HS-5 (cell line): ENCODE measurements around the gene SAMD7.
A peak's percentile ranks its signal among the peaks of the same experiment; 100 is the strongest.

Experiments used
- DNase-seq: peaks from one replicate; pipeline ENCODE4 v3.0.0-alpha.2; 2012; ENCODE audit warnings: low read depth

The SAMD7 gene, protein sequence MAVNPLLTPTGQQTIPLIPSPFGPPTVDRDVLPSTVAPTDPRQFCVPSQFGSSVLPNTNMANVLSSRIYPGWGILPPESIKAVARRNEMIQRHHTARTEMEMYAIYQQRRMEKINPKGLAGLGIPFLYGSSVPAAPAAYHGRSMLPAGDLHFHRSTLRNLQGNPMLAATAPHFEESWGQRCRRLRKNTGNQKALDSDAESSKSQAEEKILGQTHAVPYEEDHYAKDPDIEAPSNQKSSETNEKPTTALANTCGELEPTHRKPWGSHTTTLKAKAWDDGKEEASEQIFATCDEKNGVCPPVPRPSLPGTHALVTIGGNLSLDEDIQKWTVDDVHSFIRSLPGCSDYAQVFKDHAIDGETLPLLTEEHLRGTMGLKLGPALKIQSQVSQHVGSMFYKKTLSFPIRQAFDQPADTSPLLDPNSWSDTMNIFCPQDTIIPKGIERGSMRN

DNA sequence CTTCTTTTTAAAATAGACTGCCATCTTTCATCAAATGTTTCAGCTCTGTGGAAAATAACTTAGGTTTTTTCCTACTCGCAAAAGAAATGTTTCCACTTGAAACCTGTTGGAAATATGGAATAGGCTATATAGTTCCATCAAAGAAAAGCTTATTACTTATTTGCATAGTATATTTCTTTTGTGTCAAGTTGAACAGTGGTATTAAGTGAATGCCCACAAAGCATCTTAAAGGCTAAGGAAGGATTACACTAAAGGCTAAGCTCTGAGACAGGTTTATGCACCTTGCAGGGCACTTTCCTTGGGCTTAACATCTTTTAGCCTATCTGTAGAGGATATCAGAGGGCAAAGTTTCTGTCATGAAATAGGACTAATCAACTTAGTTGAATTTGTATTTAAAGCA, at the start of gene SAMD7:
SAMD7 (plus strand) TSS at position 301 of the 400 bp plus-strand sequence. CDS start 7,927 bp downstream, outside the sequence.
- no peak for DNase-seq

DNA sequence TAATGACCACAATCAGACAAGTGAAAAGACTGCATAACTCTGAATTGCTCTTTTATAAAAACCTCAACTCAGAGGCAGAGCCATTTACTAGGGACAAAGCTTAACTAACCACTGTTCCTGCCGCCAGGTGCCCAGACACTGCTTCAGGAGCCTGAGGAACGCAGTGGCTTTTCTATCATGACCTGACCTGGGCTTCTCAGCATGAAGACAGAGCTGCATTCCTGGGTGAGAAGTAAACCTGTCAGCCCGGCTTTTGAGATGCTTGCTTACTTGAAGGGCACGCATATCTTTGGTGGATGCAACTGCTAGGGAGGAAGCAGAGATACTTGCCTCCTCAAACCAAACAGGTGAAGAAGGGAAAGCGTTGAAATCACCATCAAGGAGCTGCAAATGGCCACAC, 49.5 kb upstream of the SAMD7 start:
- DNase-seq, result no peak

DNA sequence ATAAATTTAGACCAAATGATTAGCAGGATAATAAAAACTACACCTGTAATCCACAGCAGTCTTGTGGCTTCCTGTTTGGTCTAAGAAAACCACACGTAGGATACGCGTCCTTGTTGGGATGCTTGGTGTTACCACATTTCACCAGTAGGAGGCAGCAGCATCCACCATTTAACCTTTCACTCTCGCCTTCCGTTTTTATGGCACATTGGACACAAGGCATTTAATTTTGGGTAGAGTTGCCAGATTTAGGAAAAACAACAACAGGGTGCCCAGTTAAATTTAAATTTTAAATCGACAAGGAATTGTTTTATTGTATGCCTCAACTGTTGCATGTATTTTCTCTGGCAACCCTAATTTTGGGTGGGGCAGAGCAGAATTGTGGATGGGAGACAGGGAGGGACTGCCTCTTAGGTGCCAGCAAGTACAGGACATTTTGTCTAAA, 47.9 kb upstream of the SAMD7 start:
- DNase-seq, result peak; percentile 53

DNA sequence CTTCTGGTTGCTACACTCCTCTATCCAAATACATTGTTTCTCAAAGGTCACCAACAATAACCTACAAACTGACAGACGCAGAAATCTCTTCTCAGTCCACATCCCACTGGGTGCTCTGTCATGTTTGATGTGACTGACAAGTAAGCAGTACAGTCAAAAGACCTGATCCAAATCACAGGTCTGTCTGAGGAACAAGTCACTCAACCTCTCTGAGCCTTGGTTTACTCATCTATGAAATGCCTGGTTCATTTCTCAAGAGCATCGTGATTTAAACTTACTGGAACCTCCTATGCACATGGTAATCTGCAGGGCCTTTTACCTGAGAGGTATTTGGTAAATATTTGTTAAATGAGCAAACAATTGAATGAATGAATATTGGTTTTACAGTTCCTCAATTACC, 47.1 kb upstream of the SAMD7 start:
- DNase-seq, result no peak

DNA sequence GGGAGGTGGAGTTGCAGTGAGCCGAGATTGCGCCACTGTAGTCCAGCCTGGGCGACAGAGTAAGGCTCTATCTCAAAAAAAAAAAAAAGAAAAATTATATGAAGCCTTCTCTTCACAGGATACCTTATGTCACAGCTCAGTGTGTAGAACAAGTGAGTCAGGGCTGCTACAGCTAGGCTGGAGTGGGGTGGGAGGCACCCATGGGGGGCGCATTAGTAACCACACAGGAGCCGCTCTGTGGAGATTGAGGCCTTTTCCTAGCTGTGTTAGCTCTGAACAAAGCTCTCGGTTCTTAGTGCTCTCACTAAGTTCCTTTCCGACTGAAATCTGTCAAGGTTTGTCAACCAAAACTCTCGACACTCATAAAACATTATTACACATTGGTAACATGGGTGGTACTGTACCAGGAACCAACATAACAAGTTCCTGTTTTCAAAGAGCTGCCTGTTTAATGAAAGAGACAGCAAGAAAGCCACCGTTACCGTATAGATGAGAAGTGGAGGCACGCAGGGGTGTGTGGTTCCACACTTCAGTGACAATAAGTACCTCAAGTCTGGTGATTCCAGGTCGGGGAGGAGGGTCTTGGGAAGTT, 46.1 kb upstream of the SAMD7 start:
- DNase-seq, result no peak

DNA sequence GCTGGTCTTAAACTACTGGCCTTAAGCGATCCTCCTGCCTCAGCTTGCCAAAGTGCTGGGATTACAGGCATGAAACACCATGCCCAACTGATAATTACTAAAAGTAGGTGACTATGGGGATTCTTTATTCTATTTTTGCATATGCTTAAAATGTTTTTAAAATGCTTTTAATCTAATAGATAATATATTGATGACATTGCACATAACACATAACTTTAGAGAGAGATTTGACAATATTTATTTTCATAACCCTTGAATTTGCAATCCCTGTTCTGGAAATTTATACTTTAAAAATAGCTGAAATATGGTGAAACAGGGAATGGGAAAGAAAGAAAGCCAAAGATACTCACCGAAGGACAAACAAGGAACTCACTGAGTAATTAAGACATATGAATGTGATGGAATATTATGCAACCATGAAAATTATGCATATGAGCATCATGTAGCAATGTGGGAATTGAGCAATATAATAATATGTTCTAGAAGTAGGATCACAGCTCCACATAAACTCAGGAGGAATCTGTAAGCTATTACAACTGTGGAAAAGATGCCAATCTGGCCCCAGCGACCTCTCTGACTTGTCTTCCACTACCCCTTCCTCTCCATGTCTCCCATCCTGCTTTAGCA, 43.7 kb upstream of the SAMD7 start:
- no peak for DNase-seq

DNA sequence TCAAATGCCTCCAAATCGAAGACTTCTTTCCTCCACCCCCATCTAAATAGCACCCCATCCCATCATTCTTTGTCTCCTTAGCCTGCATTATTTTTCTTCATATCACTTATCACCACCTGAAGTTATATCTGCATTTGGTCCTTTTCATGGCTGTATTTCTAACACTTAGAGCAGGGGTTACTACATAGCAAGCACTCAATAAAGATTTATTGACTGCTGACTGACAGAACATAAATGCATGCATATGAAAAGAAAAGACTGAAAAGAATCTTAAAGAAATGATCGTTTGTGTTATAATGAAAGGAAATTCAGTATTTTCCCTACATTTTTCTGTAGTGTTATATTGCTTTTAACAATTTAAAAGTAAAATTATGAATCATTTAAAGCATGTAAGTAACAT, 43.0 kb upstream of the SAMD7 start:
- no peak for DNase-seq

DNA sequence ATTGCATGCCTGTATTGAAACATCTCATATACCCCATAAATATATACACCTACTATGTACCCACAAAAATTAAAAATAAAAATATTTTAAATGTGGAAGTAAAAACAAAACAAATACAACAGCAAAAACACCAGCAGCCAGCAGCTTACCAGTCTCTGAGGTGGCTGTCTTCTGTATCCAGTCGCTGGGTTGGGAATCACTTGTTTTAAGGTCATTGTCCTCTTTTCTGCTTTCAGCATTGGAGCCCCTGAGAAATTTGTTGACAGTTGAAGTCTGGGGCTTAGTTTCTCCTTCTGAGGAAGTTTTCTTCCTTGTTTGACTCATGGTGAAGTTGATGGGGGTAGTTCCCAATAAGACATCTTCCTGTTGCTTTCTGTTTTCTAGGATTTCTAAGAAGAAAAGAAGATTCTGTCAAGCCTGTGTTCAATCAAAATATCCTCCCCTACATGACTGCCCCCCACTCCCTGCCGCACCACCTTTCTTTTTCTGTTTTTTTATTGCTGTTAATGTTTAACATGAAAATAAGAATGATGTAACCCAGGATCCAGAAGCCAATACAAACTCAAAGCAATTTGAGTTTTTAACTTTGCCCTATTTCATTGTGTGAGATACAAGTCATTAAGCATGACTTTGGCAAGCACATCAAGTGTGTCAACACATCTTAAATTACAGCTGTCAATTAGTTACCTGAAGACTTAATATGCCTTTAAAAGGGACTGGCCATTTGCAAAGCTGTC, 41.7 kb upstream of the SAMD7 start, which contains the start of gene LRRC31:
LRRC31 (minus strand) TSS at position 452 of the 737 bp plus-strand sequence; CDS start at position 324, 128 bp downstream.
- DNase-seq, result no peak

DNA sequence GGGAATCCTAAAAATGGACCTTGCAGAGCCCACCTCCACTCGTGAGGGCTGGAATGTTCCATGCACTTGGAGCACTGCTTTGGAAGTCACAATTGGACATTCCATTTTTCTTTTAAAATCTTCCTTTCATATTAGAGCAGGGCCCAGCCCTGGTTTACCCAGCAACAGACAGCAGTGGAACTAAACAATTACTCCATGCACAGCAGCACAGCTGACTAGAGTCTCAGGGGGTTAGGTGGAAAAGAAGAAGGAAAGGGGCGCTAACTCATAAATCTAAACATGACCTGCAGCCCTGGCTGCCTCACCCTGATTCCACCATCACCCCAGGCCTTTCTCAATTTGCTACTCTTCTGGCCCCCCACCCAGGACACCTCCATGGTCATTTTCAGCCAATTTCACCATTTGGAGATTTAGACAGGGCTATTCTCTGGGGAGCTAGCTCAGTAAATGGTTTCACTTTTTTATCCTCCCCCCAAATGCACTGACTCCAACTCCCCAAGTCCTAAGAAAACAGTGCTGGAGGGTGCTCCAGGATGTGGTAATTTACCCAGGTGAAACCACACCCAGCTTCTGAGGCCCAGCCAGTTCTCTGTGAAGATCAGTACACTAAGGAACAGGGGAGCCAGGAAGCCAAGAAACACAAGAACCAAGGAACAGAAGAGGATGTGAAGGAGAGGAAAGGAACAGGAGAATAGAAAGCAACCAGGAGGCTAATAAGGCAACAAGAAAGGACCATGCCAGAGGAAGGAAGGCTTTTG, 40.1 kb upstream of the SAMD7 start:
- DNase-seq, result no peak

DNA sequence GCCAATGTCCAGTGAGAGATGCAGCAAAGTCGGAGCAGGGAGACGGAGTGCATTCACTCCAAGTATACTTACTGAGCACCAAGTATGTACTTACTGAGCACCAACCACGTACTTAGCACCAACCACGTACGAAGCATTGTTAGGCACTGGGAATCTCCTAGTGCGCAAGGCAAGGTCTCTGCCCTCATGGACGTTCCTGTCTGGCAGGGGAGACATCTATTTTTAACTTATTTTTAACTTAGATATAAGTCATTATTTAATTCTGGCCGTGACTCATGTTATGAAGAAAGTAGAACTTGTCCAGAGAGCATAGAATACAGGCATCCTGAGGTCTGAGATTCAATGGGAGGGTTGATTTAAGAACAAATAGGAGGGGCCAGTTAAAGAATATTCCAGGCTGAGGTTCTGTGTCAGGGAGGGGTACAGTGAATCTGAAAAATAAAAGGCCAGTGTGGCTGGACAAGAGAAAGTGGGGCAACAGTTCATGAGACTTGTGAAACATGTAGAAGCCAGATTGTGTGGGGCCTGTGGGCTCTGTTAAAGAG, 32.3 kb upstream of the SAMD7 start:
- no peak for DNase-seq

DNA sequence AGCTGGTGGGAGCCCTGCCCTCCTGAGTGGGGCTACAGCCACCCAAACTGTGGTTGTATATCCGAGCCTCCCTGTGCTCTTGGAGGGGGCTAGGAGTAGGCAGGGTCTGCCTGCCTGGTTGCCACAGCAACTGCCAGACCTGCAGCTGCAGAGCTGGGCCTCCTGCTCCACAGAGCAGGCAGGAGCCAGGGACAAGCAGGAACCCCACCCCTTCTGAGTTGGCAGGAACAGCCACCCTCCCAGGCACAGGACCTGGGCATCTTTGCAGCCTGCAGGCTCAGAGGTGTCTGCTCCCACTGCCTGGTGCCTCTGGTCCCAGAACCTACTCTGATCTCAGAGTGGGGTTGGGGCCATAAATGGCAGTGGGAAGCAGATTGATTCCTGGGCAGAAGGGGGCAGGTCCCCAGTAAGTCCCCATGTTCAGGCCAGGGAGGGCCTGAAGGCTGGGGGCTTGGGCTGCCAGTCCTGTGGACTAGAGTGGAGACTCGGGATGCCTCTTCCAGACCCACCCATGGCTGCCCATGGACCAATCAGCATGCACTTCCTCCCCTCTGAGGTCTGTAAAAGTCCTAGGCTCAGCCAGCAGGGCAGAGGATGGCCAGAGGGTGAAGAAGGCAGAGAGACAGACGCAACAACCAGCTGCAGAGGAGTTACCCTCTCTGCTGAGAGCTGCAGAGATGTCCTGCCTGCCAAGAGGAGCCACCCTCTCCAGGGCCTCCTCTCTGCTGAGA, 31.4 kb upstream of the SAMD7 start:
- no peak for DNase-seq

DNA sequence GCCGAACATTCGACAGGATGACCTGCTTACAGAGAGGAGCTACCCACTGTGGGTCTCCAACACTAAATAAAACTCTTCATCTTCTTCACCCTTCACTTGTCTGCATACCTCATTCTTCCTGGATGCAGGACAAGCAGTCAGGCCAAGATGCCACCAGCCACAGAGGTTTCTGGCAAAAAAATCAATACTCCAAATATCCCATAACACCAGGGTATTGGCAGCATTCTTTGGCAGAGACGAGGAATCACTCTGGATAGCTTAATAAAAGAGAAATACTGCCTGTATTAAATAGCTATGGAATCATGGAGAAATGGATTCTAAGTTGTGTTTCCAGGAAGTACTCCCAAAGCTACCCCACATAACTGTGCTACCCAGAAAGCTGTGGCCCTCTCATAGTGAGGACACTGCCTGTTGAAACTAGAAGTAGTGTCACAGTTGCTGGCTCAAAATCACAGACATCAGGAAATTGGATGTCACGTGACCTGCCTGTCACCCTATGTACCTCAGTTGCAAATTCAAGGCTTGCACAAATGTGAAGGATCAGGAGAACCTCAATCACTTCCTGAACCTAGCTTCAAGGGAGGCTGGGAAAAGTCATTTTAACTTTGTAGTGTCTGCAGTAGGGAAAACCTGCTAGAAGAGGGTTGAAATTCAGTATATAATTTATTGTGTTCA, 30.7 kb upstream of the SAMD7 start:
- DNase-seq, result no peak

DNA sequence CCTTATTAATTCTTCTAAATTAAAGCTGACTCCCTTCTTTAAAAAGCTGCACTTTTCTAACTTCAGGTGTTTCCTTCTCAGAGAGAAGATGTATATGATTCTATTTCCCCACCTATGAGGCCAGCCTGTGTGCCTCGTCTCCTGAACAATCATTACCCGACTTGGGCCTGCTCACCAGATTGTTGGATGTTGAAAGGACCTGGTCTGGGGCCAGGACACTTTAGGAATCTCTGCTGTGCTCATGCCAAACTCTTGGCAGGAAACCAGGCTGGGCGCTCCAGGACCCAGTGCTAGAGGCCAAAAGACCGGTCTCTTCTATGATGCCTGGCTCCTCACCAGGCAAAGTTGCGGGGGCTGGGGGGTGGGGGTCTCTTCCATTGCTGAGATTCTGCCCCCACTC, 24.7 kb upstream of the SAMD7 start:
- DNase-seq, result no peak

DNA sequence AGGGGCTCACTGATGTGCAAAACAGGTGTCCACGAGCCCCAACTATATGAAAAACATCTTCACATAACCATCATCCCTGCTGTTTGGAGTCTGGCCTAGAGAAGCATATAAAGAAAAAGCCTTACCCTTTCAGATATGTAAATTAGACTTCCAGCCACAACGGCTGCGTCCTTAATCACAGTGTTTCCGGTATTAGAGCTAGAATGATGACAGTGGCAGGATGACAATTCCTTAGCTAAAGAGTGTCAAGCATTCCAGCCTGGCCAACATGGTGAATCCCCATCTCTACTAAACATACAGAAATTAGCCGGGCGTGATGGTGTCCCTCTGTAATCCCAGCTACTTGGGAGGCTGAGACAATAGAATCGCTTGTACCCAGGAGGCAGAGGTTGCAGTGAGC, 19.5 kb upstream of the SAMD7 start:
- DNase-seq, result no peak

DNA sequence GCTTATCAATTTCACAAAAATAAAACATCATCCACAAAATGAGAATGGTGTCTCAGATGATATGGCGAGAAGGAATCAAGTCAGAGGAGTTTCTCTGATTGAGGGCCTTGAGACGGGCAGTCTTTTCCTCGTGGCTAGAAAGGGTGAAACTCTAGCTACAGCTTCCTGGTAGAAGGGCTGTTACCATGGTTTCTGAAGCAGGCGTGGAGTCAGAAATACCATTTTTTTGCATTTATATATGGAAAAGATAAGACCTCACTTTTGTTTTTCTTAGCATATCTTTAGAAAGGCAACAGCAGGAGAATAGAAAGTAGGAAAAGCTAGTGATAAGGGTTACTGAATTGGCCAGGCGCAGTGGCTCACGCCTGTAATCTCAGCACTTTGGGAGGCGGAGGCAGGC, 17.3 kb upstream of the SAMD7 start:
- DNase-seq, result no peak

DNA sequence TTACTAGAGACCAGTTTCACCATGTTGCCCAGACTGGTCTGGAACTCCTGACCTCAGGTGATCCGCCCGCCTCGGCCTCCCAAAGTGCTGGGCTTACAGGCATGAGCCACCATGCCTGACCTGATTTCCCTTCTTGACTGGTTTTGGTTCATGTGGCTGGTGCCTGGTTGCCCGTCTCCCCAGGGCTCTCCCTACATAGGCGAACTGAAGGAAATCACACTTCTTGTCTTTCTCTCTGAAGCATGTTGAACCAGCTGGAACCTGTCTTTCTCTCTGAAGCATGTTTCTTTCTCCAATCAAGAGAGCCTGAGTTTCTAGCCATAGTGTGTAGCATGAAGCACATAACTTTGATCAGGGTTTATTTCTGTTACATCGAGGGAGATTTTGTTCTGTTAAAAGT, 16.3 kb upstream of the SAMD7 start:
- DNase-seq, result no peak

DNA sequence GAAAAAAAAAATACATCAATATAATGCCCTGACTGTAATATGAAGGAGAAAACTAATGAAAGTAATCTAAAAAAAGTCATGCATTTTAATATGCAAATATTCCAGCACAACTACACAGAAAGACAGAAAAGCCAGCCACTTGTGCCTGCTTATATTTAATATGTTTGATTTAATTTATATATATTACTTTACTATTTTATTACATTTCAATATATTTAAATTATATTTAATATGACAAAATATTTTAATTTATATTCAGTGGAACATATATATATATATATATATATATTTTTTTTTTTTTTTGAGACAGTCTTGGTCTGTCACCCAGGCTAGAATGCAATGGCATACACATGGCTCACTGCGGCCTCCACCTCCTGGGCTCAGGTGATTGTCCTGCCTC, 14.1 kb upstream of the SAMD7 start:
- DNase-seq, result no peak

DNA sequence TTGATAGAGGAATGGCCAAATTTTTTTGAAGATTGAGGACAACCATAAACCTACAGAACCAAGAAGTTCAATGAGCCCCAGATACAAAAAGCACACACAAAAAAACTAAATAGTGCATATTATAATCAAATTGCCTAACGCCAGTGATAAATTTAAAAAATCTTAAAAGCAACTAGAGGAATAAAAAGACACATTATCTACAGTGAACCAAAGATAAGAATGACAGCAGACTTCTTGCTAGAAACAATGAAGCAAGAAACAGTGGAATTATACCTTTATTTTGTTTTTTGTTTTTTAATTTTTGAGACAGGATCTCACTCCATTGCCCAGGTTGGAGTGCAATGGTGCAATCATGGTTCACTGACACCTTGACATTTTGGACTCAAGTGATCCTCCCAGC, 9.9 kb upstream of the SAMD7 start:
- no peak for DNase-seq

DNA sequence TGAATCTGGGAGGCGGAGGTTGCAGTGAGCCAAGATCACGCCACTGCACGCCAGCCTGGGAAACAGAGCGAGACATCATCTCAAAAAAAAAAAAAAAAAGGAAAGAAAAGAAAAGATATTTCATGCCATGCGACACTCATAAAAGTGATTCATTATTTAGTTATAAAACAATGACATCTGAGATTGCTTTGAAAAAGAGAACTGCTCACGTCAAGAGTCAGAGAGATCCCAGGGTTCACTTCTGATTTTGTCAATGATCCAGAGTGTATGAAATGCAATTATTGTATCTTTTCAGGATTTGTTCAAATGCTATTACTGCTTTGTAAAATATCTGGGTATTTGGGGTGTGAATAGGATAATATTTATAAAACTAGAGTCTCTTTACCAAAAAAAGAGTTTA, 6.0 kb upstream of the SAMD7 start:
- DNase-seq, result no peak

DNA sequence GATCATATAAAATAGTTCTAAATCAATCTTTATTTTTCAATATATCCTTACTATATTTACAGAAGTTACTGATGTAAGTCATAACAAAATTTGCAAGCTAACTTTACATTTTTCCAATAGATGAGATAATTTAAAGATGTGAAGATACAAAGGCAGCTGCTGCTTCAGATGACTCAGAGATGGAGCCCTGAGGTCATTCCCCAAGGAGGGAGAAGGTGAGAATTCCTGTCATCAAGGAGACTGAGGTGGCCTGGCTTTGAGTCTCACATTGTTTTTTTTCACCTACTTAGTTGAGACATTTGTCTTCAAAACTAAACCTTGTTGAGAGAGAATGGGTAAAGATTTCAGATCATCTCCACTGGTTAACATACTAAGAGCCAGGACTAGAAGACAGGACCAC, 3.9 kb upstream of the SAMD7 start:
- no peak for DNase-seq
